B cell (primary cell): Measurements from ENCODE around the gene SPTA1. TPM values are rescaled to one million over a fixed set of nuclear protein-coding genes. Genes with fewer than 3 reads are reported as not detected.

Experiments used
- ATAC-seq: fragments of 200-7000 bp; cut with Tn5 transposase; one replicate; pipeline ENCODE4 v1.10.0; 2021; ENCODE audit warnings: low read depth, mild to moderate bottlenecking, moderate number of reproducible peaks, moderate library complexity
- CTCF ChIA-PET: fragments of 350-600 bp; sonication (Branson Sonifier 250); formaldehyde crosslinking; loops from one replicate; lab custom pipeline; 2021; ENCODE audit warnings: antibody characterized with exemption, inconsistent platforms; lab: Charles Lee
- POLR2A ChIA-PET: fragments of 350-600 bp; sonication (Branson Sonifier 250); formaldehyde crosslinking; loops from one replicate; lab custom pipeline; 2021; ENCODE audit warnings: antibody characterized with exemption; lab: Charles Lee
- DNase-seq: peaks from one replicate; pipeline ENCODE4 v3.0.0; 2013
- H2AFZ ChIP-seq: 2 replicates; pipeline ENCODE4 v1.6.1; 2012; ENCODE audit warnings: mild to moderate bottlenecking, low read depth, low read length; ENCODE audit not compliant: insufficient read depth, poor library complexity, severe bottlenecking
- H3K27ac ChIP-seq, 2 donors: 1 replicate in 1 of 2; 2 replicates in 1 of 2; pipeline ENCODE4 v1.5.1; 2012 to 2013; ENCODE audit warnings: low read length in 2 of 2, mild to moderate bottlenecking in 2 of 2, moderate library complexity in 1 of 2
- H3K27me3 ChIP-seq, 4 experiments: fragments of 200-600 bp in 1 of 4; sonication (generic) in 1 of 4; replicated peaks in 1 of 4; 1 replicate in 2 of 4; 2 replicates in 2 of 4; pipeline versions ENCODE4 v1.6.1 to v1.7.0; 2013 to 2016; ENCODE audit warnings: low read length in 3 of 4, mild to moderate bottlenecking in 2 of 4, mixed read lengths in 1 of 4, moderate library complexity in 1 of 4; ENCODE audit not compliant: insufficient read depth in 4 of 4, control insufficient read depth in 3 of 4; ENCODE audit errors: control extremely low read depth in 1 of 4
- H3K36me3 ChIP-seq, 2 experiments: replicated peaks in 1 of 2; 1 replicate in 1 of 2; 2 replicates in 1 of 2; pipeline versions ENCODE4 v1.6.1 to v1.7.1; 2013; ENCODE audit warnings: low read length in 1 of 2; ENCODE audit not compliant: insufficient read depth in 2 of 2, control insufficient read depth in 1 of 2; ENCODE audit errors: control extremely low read depth in 1 of 2, extremely low read depth in 1 of 2
- H3K4me1 ChIP-seq, 2 donors: fragments of 200-600 bp in 1 of 2; sonication (generic) in 1 of 2; 1 replicate in 1 of 2; 2 replicates in 1 of 2; pipeline versions ENCODE4 v1.5.1 to v1.6.1; 2013 to 2017; ENCODE audit warnings: low read length in 2 of 2; ENCODE audit not compliant: control insufficient read depth in 2 of 2, insufficient read depth in 2 of 2
- H3K4me2 ChIP-seq: replicated peaks from 2 replicates; pipeline ENCODE3; 2012; ENCODE audit warnings: mild to moderate bottlenecking, low read depth, low read length; ENCODE audit not compliant: poor library complexity, severe bottlenecking
- H3K4me3 ChIP-seq, 5 experiments: fragments of 200-600 bp in 1 of 5; sonication (generic) in 1 of 5; 1 replicate in 3 of 5; 2 replicates in 2 of 5; pipeline versions ENCODE4 v1.5.1 to v1.7.0; 2011 to 2016; ENCODE audit warnings: low read length in 4 of 5, mild to moderate bottlenecking in 4 of 5, low read depth in 2 of 5, control low read depth in 1 of 5, moderate library complexity in 1 of 5; ENCODE audit not compliant: insufficient read depth in 1 of 5; ENCODE audit errors: control extremely low read depth in 1 of 5, extremely low read depth in 1 of 5
- H3K79me2 ChIP-seq: fragments of 200-600 bp; sonication (generic); one replicate; pipeline ENCODE4 v1.6.0; 2016; ENCODE audit warnings: low read length; ENCODE audit not compliant: control insufficient read depth, insufficient read depth
- H3K9ac ChIP-seq: fragments of 200-600 bp; sonication (generic); 2 replicates; pipeline ENCODE4 v1.6.1; 2017; ENCODE audit warnings: mild to moderate bottlenecking, low read length, moderate library complexity
- H3K9me3 ChIP-seq, 3 donors: one replicate each; pipeline versions ENCODE4 v1.6.1 to v1.7.1; 2013; ENCODE audit warnings: low read length in 2 of 3; ENCODE audit not compliant: control insufficient read depth in 2 of 3, insufficient read depth in 1 of 3; ENCODE audit errors: control extremely low read depth in 1 of 3
- H4K20me1 ChIP-seq: 2 replicates; pipeline ENCODE4 v1.6.0; 2012; ENCODE audit warnings: mild to moderate bottlenecking, low read length; ENCODE audit not compliant: insufficient read depth, control insufficient read depth, poor library complexity, severe bottlenecking
- H3K27ac Mint-ChIP-seq: one replicate; pipeline ENCODE4 v1.8.0; 2021; ENCODE audit warnings: mixed read lengths
- H3K27me3 Mint-ChIP-seq: one replicate; pipeline ENCODE4 v1.8.0; 2021; ENCODE audit warnings: mixed read lengths
- H3K4me1 Mint-ChIP-seq: one replicate; pipeline ENCODE4 v1.8.0; 2021; ENCODE audit warnings: mixed read lengths
- H3K4me3 Mint-ChIP-seq: one replicate; pipeline ENCODE4 v1.8.0; 2021; ENCODE audit warnings: mixed read lengths
- H3K9me3 Mint-ChIP-seq: one replicate; pipeline ENCODE4 v1.8.0; 2022; ENCODE audit warnings: mixed read lengths; ENCODE audit not compliant: insufficient read depth
- EZH2 ChIP-seq: IDR thresholded peaks from 2 replicates; pipeline ENCODE4 v1.6.1; 2012; ENCODE audit warnings: borderline replicate concordance, low read depth, mild to moderate bottlenecking, moderate library complexity, low read length; ENCODE audit not compliant: insufficient read depth, poor library complexity, severe bottlenecking
- WGBS: methylation state at CpG from one replicate; pipeline ENCODE4 v1.1.5; 2013; ENCODE audit warnings: missing lambda C conversion rate; ENCODE audit not compliant: insufficient coverage; 5-methylcytosine and 5-hydroxymethylcytosine counted together
- intact Hi-C: fragments of 100-400 bp; cut with micrococcal nuclease; formaldehyde crosslinking; loops from one replicate; pipeline ENCODE4 v1.10.0; 2022
- polyA plus RNA-seq: library from polyadenylated mRNA; depleted of rRNA; stranded (reverse); fragments of >200 nt; gene quantifications from 2 replicates; pipeline ENCODE4 v1.2.3, GENCODE V29; 2012
- total RNA-seq, 2 donors: library from RNA; stranded (reverse); fragments of 120-200 nt in 1 of 2; gene quantifications; 1 replicate in 1 of 2; 2 replicates in 1 of 2; pipeline versions ENCODE4 v1.2.3 to v1.2.4, GENCODE V29; 2013 to 2022
- TF ChIP-seq, protein P1 (sequence below): fragments of 200-600 bp; IDR thresholded peaks from one replicate; pipeline ENCODE4 v1.8.0; 2022; ENCODE audit warnings: antibody characterized with exemption, mild to moderate bottlenecking

Gene SPTA1
- total and polyA plus RNA-seq, 2 donors (not counting 1 experiment from before 2014, with no cell fraction given): 0.21 TPM; not detected in 1

DNA sequence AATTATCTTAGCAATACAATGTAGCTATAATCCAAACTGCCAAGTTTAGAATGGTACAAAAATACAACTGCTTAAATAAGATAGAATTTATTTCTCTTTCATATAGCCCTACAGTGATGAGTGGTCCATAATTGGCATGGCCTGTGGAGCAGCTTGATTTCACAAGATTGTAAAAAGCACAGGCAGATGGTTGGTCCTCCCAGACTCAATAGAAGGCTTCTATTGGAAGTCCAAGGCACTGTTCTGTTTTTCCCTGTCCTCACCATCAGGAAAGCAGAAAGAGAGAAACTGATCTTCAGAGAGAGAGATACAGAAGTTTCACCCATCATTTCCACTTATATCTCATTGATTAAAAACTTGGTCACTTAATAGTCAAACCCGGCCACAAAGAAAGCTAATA, 114.3 kb downstream of the SPTA1 start:
- intact Hi-C loops: no loop called here
- peaks cover 3% of the 10 kb centered on the region for H3K9me3 Mint-ChIP-seq
- no peak overlapping the region for H3K4me2 ChIP-seq
- no peak overlapping the region for H3K27ac ChIP-seq
- no peaks in the 10 kb centered on the region for H3K79me2 ChIP-seq
- no peaks in the 10 kb centered on the region for H3K9me3 ChIP-seq
- CTCF ChIA-PET: no interaction called here
- no peaks in the 10 kb centered on the region for H3K4me1 Mint-ChIP-seq
- H3K9ac ChIP-seq: no peak overlapping the region
- H3K4me3 ChIP-seq: no peak overlapping the region
- no peak overlapping the region for H3K4me3 Mint-ChIP-seq
- ATAC-seq (no peak), DNase-seq (no peak)
- WGBS: no CpG with 5 or more reads among the region's 1 CpG
- TF ChIP-seq, protein P1, sequence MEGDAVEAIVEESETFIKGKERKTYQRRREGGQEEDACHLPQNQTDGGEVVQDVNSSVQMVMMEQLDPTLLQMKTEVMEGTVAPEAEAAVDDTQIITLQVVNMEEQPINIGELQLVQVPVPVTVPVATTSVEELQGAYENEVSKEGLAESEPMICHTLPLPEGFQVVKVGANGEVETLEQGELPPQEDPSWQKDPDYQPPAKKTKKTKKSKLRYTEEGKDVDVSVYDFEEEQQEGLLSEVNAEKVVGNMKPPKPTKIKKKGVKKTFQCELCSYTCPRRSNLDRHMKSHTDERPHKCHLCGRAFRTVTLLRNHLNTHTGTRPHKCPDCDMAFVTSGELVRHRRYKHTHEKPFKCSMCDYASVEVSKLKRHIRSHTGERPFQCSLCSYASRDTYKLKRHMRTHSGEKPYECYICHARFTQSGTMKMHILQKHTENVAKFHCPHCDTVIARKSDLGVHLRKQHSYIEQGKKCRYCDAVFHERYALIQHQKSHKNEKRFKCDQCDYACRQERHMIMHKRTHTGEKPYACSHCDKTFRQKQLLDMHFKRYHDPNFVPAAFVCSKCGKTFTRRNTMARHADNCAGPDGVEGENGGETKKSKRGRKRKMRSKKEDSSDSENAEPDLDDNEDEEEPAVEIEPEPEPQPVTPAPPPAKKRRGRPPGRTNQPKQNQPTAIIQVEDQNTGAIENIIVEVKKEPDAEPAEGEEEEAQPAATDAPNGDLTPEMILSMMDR: no peak
- no peak for TF ChIP-seq EZH2
- H4K20me1 ChIP-seq: no peaks in the 10 kb centered on the region
- no peaks in the 10 kb centered on the region for H3K36me3 ChIP-seq
- no peak overlapping the region for H2AFZ ChIP-seq
- POLR2A ChIA-PET: no interaction called here
- H3K27me3 ChIP-seq: no peaks in the 10 kb centered on the region
- H3K27ac Mint-ChIP-seq: no peak overlapping the region
- H3K4me1 ChIP-seq: no peaks in the 10 kb centered on the region
- H3K27me3 Mint-ChIP-seq: peaks cover 18% of the 10 kb centered on the region

DNA sequence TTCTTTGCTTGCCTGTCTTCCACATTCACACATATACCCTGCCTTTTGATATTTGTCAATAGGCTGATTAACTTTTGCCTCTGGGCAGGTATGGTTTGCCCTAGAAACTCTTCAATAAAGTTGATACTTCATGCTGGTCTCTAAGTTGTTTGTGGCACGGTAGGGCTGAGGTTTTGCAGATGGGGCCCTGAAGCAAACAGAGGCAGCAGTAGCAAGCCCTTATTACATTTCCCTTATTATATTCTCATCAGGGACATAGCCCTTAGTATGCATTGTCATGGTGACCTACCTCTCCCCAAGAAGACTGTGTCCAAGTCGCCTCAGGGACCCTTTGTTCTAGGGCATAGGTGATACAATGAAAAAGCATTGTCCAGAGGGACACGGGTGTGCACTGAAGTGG, 116.0 kb downstream of the SPTA1 start, which contains the start of gene OR6P1:
TSS of gene OR6P1 (minus strand) at position 101 of the 400 bp plus-strand sequence. CDS start 6,976 bp downstream, outside the sequence.
- Histone ChIP-seq H3K4me3 (no peak within 1 kb of the TSS), H3K9ac (no peak within 1 kb of the TSS), H3K9me3 (no peaks in the 10 kb centered on the region), H4K20me1 (no peaks in the 10 kb centered on the region), H3K36me3 (no peaks in the 10 kb centered on the region), H3K79me2 (no peaks in the 10 kb centered on the region), H2AFZ (no peak within 1 kb of the TSS), H3K4me2 (no peak within 1 kb of the TSS), H3K4me1 (no peaks in the 10 kb centered on the region), H3K27me3 (no peaks in the 10 kb centered on the region), H3K27ac (no peak within 1 kb of the TSS)
- CTCF ChIA-PET: no interaction called here
- DNase-seq: no peak
- Mint-ChIP-seq H3K27ac (no peak within 1 kb of the TSS), H3K9me3 (peaks cover 3% of the 10 kb centered on the region), H3K27me3 (peaks cover 15% of the 10 kb centered on the region), H3K4me1 (no peaks in the 10 kb centered on the region), H3K4me3 (no peak within 1 kb of the TSS)
- ATAC-seq: no peak
- POLR2A ChIA-PET: no interaction called here
- intact Hi-C loops: no loop called here
- TF ChIP-seq EZH2: no peak
- whole genome bisulfite sequencing: 60% methylated on average over 2 of the region's 3 CpGs
